Common myeloid progenitor, CD34-positive (primary cell): ENCODE data around the gene HSD17B14.
"Not testable (repeated sequence)": the region's sequence is repeated elsewhere in the genome, so short reads cannot be mapped to it uniquely, and the experiment has no call there.

ENCODE experiments used
- CTCF ChIA-PET: fragments of 350-600 bp; sonication (Branson Sonifier 250); formaldehyde crosslinking; loops from one replicate; lab custom pipeline; 2021; ENCODE audit warnings: antibody characterized with exemption; lab: Charles Lee
- POLR2A ChIA-PET: fragments of 350-600 bp; sonication (Branson Sonifier 250); formaldehyde crosslinking; loops from one replicate; lab custom pipeline; 2021; ENCODE audit warnings: antibody characterized with exemption; lab: Charles Lee
- DNase-seq, 3 donors: peaks; one replicate each; pipeline versions ENCODE4 v3.0.0 to v3.0.0-alpha.2; 2013
- H3K27ac ChIP-seq, 2 experiments: 1 replicate in 1 of 2; 2 replicates in 1 of 2; pipeline ENCODE4 v1.7.0; 2013; ENCODE audit warnings: inconsistent platforms in 2 of 2, low read length in 2 of 2, mild to moderate bottlenecking in 2 of 2, low read depth in 1 of 2, moderate library complexity in 1 of 2; ENCODE audit not compliant: severe bottlenecking in 2 of 2, insufficient read depth in 1 of 2, poor library complexity in 1 of 2
- H3K27me3 ChIP-seq, 5 experiments: replicated peaks in 2 of 5; 1 replicate in 3 of 5; 2 replicates in 2 of 5; pipeline versions ENCODE4 v1.6.1 to v1.7.0; 2013; ENCODE audit warnings: low read length in 4 of 5, mild to moderate bottlenecking in 2 of 5, moderate library complexity in 2 of 5, inconsistent platforms in 1 of 5; ENCODE audit not compliant: insufficient read depth in 5 of 5, control insufficient read depth in 4 of 5
- H3K36me3 ChIP-seq, 4 experiments: 1 replicate in 2 of 4; 2 replicates in 2 of 4; pipeline versions ENCODE4 v1.6.1 to v1.7.0; 2013; ENCODE audit warnings: low read length in 3 of 4, control low read depth in 1 of 4, mild to moderate bottlenecking in 1 of 4; ENCODE audit not compliant: control insufficient read depth in 4 of 4, insufficient read depth in 4 of 4
- H3K4me1 ChIP-seq, 4 experiments: 1 replicate in 3 of 4; 2 replicates in 1 of 4; pipeline versions ENCODE4 v1.6.1 to v1.7.1; 2013; ENCODE audit warnings: low read length in 3 of 4, mild to moderate bottlenecking in 3 of 4, control low read depth in 1 of 4, inconsistent platforms in 1 of 4, moderate library complexity in 1 of 4; ENCODE audit not compliant: control insufficient read depth in 4 of 4, insufficient read depth in 4 of 4; ENCODE audit errors: control extremely low read depth in 1 of 4
- H3K4me3 ChIP-seq, 7 experiments: 1 replicate in 4 of 7; 2 replicates in 3 of 7; pipeline versions ENCODE4 v1.5.1 to v1.7.0; 2013; ENCODE audit warnings: mild to moderate bottlenecking in 7 of 7, low read length in 6 of 7, moderate library complexity in 6 of 7, inconsistent platforms in 2 of 7, low read depth in 2 of 7, control low read depth in 1 of 7; ENCODE audit not compliant: insufficient read depth in 4 of 7, control insufficient read depth in 1 of 7; ENCODE audit errors: extremely low read depth in 1 of 7
- H3K9me3 ChIP-seq, 5 experiments: 1 replicate in 4 of 5; 2 replicates in 1 of 5; pipeline versions ENCODE4 v1.6.1 to v1.7.1; 2013; ENCODE audit warnings: low read length in 4 of 5, mild to moderate bottlenecking in 2 of 5, inconsistent platforms in 1 of 5, low read depth in 1 of 5, moderate library complexity in 1 of 5; ENCODE audit not compliant: control insufficient read depth in 4 of 5, insufficient read depth in 2 of 5; ENCODE audit errors: control extremely low read depth in 1 of 5
- WGBS: methylation state at CpG from one replicate; pipeline ENCODE4 v1.1.5; 2013; ENCODE audit not compliant: insufficient coverage; 5-methylcytosine and 5-hydroxymethylcytosine counted together

The HSD17B14 gene

GRCh38 chr19:48770266-48770665 lies 66.0 kb downstream of the HSD17B14 start:
- H3K9me3 ChIP-seq: no peaks in the 10 kb centered on the region
- H3K4me3 ChIP-seq: no peak overlapping the region
- no peak overlapping the region for H3K27ac ChIP-seq
- no peaks in the 10 kb centered on the region for H3K4me1 ChIP-seq
- H3K36me3 ChIP-seq: no peaks in the 10 kb centered on the region
- ChIA-PET POLR2A (no interaction called here), CTCF (interaction anchor here (1.0 kb wide), 1 partner anchor 17 kb away, joined by 4 read pairs; no protein-coding TSS in a partner anchor)
- DNase-seq: no peak
- peaks cover 0 to 2% (median 0%) of the 10 kb centered on the region in 5 experiments for H3K27me3 ChIP-seq
- 100% methylated on average over 4 of the region's 7 CpGs for WGBS

- H3K27me3 ChIP-seq: peaks cover 0 to 2% (median 0%) of the 10 kb centered on the region in 5 experiments
- H3K36me3 ChIP-seq: no peaks in the 10 kb centered on the region
- no peaks in the 10 kb centered on the region for H3K9me3 ChIP-seq
- DNase-seq: no peak
- H3K4me1 ChIP-seq: no peaks in the 10 kb centered on the region
- no peak overlapping the region for H3K27ac ChIP-seq
- 98% methylated on average over 4 of the region's 11 CpGs for WGBS
- ChIA-PET POLR2A (no interaction called here), CTCF (interaction anchor here (0.6 to 1.5 kb wide), 3 partner anchors 42 to 123 kb away, joined by 3 read pairs; partner anchors contain the start of gene CA11)
- no peak overlapping the region for H3K4me3 ChIP-seq
Observed at GRCh38 chr19:48768994-48769713, 67.1 kb downstream of the HSD17B14 start.

DNA sequence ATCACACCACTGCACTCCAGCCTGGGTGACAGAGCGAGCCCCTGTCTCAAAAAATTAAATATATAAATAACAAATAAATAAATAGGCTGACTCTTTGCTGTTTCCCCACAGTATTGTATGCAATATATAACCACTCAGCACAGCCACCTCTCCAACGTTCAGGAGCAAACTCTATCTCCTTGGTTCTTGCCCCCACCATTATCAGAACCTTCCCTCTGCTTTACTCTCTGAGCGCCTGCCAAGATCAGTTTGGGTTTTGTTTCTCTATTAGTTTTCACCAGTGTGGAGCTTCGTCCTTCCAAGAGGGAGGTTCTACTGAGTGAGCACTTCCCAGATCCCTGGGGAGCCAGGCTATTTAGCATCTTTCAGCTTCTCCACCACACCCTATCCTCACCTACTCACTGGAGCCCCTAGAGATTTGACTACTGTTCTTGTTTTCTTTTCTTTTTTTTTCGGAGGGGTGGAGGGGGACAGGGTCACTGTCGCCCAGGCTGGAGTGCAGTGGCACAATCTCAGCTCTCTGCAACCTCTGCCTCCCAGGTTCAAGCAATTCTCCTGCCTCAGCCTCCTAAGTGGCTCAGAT lies 68.0 kb downstream of the HSD17B14 start:
- H3K4me3 ChIP-seq, H3K27ac ChIP-seq, H3K9me3 ChIP-seq, H3K27me3 ChIP-seq, H3K4me1 ChIP-seq, POLR2A ChIA-PET, DNase-seq, H3K36me3 ChIP-seq: not testable (repeated sequence)
- CTCF ChIA-PET: interaction anchor here (1.5 kb wide), 1 partner anchor 122 kb away, joined by 3 read pairs; the partner anchor contains the start of gene CA11
- WGBS: 35% methylated on average over 2 of the region's 6 CpGs

DNA sequence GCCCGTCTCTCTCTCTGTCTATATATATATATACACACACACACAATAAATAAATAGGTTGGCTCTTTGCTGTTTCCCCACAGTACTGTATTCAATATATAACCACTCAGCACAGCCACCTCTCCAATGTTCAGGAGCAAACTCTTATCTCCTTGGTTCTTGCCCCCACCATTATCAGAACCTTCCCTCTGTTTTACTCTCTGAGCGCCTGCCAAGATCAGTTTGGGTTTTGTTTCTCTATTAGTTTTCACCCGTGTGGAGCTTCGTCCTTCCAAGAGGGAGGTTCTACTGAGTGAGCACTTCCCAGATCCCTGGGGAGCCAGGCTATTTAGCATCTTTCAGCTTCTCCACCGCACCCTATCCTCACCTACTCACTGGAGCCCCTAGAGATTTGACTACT lies 70.5 kb downstream of the HSD17B14 start:
- H3K27me3 ChIP-seq, H3K4me3 ChIP-seq, CTCF ChIA-PET, H3K9me3 ChIP-seq, POLR2A ChIA-PET, H3K27ac ChIP-seq, DNase-seq, H3K36me3 ChIP-seq, H3K4me1 ChIP-seq: not testable (repeated sequence)
- WGBS: 100% methylated on average over 1 of the region's 5 CpGs
